ENCODE data around the gene CATSPERB. TPM values are rescaled to one million over a fixed set of nuclear protein-coding genes. Genes with fewer than 3 reads are reported as not detected.
A peak's percentile ranks its signal among the peaks of the same experiment; 100 is the strongest.
"Not testable (repeated sequence)": the region's sequence is repeated elsewhere in the genome, so short reads cannot be mapped to it uniquely, and the experiment has no call there.

Gene CATSPERB
- total RNA-seq, 1 donor from 2014 or later: 5.1 TPM

DNA sequence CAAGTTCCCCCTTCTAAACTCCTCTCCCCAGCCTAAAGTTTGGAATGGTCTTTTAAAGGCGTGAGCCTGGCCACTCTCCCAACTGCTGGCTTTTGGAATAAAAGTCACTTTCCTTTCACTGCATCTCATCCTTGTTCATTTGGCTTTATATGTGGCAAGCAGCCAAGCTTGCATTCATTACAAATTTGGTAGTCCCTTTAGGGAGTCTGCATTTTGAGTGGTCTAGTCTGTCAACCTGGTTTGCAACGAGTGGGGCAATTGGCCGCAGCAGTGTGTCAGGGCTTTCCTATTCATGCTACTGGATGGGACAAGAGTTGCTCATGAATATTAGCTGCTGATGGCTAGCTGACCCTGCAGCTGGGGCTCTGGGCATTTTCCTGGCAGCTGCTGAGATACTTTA, 57.0 kb downstream of the CATSPERB start:
- DNase-seq (ENCODE audit: low spot score): no peak

GRCh38 chr14:91669867-91670266, 62.0 kb downstream of the CATSPERB start:
- DNase-seq (ENCODE audit: low spot score): no peak

DNA sequence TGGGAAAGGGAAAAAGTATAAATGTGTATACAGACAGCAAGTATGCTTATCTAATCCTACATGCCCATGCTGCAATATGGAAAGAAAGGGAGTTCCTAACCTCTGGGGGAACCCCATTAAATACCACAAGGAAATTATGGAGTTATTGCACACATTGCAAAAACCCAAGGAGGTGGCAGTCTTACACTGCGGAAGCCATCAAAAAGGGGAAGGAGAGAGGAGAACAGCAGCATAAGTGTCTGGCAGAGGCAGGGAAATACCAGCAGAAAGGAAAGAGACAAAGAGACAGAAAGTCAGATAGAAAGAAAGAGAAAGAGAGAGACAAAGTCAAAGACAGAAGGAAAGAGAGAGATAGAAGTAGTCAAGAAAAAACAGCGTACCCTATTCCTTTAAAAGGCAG, 64.8 kb downstream of the CATSPERB start:
- not testable (repeated sequence) for DNase-seq (ENCODE audit: low spot score)

DNA sequence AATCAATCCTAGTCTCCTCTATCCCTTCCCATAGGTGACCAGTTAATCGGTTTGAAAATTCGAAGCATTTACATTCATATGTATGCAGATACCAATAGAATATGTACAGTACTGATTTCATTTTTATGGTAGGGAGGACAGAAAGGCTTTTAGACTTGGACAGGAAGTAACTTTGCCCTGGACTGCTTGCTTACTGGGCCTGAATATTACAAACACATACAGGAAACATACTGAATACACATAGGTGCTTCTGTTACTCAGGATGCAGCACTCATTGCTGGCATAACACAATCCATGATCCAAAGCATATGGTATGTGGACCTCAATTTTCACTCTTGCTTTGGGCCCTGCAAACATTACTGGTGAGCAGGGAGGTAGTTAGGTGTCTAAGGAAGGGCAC, 71.1 kb downstream of the CATSPERB start:
- no peak for DNase-seq (ENCODE audit: low spot score)

DNA sequence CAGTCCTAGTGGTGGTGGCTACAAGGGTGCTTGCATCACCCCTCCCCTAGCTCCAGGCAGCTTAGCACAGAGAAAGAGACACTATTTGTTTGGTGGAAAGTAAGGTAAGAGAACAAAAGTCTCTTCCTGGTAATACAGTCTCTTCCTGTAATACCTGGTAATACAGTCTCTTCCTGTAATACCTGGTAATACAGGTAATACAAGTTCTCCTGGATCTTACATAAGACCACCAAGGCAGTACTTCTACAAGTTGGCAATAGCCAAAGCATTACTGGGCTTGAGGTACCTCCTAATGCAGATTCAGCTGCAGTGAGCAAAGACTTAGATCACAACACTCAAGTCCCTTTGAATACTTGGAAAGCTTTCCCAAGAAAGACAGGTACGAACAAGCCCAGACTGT, 77.0 kb downstream of the CATSPERB start:
- DNase-seq (ENCODE audit: low spot score): no peak

DNA sequence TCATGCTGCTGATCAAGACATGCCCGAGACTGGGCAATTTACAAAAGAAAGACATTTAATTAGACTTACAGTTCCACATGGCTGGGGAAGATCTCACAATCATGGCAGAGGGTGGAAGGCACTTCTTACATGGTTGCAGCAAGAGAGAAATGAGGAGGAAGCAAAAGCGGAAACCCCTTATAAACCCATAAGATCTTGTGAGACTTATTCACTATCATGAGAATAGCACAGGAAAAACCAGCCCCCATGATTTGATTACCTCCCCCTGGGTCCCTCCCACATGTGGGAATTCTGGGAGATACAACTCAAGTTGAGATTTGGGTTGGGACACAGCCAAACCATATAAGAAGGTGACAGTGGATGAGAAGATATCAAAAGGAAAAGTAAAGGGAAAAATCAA, 78.4 kb downstream of the CATSPERB start:
- no peak for DNase-seq (ENCODE audit: low spot score)

GRCh38 chr14:91649930-91650329, 82.0 kb downstream of the CATSPERB start:
- peak; percentile 26 for DNase-seq (ENCODE audit: low spot score)

GRCh38 chr14:91647856-91648255, 84.0 kb downstream of the CATSPERB start:
- no peak for DNase-seq (ENCODE audit: low spot score)

- no peak for DNase-seq (ENCODE audit: low spot score)
Observed at GRCh38 chr14:91636604-91637003, 95.3 kb downstream of the CATSPERB start.

DNA sequence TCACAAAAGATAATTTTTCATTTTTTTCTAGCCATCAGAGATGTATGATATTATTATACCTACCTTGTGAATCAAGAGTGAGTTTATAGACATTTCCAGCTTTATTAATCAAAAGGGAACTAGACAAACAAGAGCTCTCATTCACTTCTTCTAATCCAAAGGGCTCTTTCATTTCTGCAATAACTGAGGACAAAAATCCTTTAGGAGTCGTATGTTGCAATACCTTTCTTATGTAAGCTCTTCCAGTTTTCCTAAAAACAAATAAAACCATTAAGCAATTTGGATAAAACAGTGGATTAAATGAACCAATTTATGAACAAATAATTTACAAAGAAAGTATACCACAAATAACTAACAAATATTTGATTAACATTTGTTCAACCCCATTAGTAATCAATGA, 107.1 kb downstream of the CATSPERB start:
- no peak for DNase-seq (ENCODE audit: low spot score)

GRCh38 chr14:91614187-91614586, 117.7 kb downstream of the CATSPERB start:
- no peak for DNase-seq (ENCODE audit: low spot score)

DNA sequence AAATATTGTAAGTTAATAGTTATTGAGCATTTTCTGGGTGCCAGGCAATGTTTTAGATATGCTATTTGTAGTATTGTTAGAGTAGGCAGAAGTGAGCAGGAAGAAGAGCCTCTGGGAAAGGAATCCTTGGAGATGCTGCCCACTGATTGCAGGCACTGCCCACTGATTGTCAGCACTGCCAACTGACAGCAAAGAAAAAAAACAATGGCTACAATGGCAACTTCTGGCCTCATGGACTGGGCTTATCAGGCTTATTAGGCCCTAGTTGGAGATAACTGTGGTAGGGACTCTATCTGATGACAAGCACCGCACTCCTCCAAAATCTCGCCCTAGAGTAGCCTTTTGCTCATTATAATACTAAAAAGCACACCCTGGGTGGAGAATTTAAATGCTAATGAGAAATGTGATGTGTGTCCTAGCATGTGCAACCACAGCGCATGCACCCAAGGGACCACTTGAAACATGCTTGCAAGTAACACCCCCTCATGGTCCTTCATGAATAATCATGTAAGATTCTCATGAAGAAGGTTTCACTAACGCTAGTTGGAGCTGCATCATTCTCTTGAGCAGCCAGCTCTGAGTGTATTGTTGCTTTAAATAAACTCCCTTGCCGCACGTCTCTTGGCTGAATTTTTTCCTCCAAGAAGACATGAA, 118.3 kb downstream of the CATSPERB start:
- DNase-seq (ENCODE audit: low spot score): no peak

DNA sequence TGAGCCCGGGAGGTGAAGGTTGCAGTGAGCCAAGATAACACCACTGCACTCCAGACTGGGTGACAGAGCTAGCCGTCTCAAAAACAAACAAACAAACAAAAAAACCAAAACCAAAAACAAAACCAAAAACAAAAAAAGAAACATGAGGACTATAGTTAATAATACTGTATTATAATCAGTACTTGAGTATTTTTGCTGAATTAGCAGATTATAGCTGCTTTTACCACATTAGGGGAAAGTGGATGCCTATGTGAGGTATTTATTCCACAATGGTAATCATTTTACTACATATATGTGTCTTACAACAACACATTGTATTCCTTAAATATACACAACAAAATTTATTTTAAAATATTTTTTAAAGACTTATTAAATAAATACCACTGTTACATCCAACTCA, 120.4 kb downstream of the CATSPERB start:
- DNase-seq (ENCODE audit: low spot score): no peak

GRCh38 chr14:91609161-91609560, 122.7 kb downstream of the CATSPERB start:
- DNase-seq (ENCODE audit: low spot score): no peak

DNA sequence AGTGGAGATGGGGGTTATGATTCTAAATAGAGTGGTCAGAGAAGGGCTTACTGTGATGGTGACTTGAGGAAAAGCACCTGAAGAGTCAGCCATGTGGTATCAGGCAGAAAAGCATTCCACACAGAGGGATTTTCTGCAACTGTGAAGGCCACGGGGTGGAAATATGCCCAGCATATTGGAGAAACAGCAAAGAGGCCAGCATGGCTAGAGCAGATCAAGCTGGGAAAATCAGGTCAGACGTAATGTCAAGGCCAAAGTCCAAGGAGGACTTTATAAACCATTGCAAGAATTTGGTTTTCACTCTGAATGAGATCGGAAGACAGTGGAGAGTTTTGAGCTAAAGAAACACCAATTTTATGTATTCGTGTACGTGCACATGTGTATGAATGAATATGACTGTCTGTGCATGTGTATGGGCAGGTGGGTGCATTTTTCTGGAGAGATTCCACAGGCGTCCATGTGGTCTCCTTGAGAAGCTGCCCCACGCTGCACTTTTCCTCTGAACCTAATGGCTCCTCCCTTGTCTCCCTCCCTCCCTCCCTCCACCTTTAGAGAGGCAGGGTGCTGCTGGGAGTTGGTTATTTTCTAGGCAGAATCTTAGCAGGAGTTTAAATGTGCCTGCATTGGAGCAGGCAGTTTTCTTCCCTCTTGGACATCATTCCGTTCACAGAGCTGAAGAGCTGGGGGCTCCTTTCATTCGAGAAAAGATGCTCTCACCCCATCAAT, 124.4 kb downstream of the CATSPERB start:
- DNase-seq (ENCODE audit: low spot score): no peak

DNA sequence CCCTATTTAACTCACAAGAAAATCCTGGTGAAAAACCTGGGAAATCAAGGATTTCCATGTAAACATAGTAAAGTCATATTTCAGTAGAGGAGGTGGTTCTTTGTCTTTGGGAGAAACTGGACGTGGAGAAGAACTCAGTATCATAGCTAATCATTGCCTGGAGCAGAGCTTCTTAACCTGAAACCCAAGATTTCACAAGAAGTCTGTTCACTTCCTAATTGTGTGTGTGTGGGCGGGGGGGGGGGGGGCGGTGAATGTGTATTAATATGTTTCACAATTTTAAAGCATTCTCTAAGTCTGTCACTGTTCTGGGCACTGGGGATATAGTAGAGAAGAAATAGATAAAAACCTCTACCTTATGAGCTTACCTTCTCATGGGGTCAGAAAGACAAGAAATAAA, 125.0 kb downstream of the CATSPERB start:
- DNase-seq (ENCODE audit: low spot score): no peak

DNA sequence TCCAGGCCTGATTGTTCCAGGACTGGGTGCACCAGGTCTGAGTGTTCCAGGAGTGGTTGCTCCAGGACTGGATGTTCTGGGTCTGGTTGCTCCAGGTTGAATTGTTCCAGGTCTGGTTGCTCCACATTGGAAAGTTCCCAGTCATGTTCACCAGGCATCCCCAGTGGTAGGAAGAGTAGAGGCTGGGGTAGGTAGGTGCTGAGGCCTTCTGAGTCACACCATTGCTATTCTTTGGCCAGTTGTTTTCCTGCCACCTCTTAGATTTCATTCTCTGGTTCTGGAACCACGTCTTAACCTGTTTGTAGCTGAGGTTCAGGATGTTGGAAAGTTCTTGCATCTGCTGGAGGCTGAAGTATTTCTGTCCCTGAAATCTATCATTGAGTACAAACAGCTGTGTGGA, 127.3 kb downstream of the CATSPERB start:
- DNase-seq (ENCODE audit: low spot score): not testable (repeated sequence)

DNA sequence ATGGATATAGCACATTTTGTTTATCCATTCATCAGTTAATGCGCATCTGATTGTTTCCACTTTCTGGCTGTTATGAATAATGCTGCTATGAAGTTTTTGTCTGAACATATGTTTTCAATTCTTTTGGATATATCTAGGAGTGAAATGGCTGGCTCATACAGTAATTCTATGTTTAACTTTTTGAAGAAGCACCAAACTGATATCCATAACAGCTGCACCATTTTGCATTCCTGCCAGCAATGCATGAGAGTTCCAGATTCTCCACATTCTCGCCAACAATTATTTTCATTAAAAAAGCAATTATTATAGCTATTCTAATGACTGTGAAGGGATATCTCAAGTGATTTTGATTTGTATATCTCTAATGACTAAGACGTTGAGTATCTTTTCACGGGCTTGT, 131.9 kb downstream of the CATSPERB start:
- no peak for DNase-seq (ENCODE audit: low spot score)

DNA sequence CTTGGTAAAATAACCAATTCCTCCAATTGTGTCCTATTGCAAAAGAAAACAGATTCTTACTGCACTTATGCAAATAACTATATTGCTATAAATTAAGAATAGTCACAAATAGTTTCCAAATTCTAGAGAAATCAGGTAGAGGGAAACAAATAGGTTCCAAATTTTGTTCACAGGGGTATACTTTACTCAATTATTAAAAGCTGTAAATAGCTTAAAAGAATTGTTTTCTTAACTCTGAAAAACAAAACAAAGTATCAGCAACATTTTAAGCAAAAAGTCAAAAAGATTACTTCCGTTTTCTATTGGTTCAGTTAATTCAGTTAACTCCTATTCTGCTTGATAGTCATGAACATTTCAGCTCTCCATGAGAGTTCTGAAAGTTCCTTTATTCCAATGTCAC, 136.2 kb downstream of the CATSPERB start:
- no peak for DNase-seq (ENCODE audit: low spot score)

DNA sequence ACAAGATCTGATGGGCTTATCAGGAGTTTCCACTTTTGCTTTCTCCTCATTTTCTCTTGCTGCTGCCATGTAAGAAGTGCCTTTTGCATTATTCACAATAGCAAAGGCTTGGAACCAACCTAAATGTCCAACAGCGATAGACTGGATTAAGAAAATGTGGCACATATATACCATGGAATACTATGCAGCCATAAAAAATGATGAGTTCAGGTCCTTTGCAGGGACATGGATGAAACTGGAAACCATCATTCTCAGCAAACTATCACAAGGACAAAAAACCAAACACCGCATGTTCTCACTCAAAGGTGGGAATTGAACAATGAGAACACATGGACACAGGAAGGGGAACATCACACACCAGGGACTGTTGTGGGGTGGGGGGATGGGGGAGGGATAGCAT, 137.9 kb downstream of the CATSPERB start:
- DNase-seq (ENCODE audit: low spot score): not testable (repeated sequence)

DNA sequence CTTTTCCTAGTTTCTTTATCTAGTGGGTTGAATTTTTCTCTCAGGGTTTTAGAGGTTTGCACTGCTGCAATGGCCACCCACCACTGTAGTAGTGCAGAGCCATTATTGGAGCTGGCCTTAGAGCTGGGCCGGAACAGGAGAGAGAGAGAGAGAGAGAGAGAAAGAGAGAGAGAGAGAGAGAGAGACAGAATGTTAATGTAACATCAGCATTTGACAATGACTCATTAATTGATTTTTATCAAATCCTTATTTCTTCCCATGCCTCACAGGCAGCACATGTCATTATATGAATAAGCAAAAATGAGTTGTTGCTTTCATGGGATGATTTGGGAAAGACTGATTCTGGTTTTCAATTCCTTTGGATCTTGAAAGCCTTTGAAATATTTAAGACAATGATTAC, 145.5 kb downstream of the CATSPERB start:
- no peak for DNase-seq (ENCODE audit: low spot score)

DNA sequence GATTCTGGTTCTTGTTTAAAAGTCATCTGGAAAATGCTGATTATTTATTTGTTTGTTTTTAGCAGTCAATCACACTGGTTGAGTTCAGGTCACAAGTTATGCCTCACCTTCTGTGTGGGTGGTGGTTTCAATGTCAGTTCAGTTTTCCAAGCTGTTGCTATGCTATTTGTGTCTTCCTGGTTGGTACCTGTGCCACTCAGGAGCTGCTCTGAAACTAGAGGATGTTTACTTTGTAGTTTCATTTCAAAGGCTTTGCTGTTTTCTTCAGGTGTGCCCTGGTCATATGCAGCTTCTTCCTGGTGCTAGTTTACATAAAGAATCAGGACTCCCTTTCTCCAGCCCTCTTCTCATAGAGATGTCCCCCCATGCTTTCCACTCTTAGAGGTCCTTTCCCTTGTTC, 146.0 kb downstream of the CATSPERB start:
- DNase-seq (ENCODE audit: low spot score): no peak

- DNase-seq (ENCODE audit: low spot score): no peak
Observed at GRCh38 chr14:91582761-91583160, 149.1 kb downstream of the CATSPERB start.

Data from umbilical cord (tissue), 2 donors.